ENCODE measurements around the gene LBH.

DNA sequence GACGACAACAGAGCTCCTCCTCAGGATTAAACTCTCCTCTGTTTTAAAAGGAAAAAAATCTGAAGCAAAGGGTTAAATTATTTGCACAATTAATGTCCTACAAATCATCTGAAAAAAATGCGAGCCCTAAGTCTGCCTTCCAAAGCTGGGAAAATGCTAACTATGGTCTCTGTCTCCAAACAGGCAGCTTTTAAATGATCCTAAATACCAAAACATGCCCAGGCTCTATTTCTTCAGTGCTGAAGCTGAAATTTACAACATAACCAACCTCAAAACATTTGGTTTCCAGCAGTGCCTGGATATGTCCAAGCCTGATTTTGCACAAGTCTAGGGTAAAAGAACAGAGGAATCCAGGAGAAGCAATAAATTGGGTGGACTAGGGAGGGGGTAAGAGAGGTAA is 57.2 kb downstream of the LBH start:
- no peak for TF ChIP-seq POLR2A (IDR thresholded peaks at IDR 0.05)
- TF ChIP-seq, protein P1, sequence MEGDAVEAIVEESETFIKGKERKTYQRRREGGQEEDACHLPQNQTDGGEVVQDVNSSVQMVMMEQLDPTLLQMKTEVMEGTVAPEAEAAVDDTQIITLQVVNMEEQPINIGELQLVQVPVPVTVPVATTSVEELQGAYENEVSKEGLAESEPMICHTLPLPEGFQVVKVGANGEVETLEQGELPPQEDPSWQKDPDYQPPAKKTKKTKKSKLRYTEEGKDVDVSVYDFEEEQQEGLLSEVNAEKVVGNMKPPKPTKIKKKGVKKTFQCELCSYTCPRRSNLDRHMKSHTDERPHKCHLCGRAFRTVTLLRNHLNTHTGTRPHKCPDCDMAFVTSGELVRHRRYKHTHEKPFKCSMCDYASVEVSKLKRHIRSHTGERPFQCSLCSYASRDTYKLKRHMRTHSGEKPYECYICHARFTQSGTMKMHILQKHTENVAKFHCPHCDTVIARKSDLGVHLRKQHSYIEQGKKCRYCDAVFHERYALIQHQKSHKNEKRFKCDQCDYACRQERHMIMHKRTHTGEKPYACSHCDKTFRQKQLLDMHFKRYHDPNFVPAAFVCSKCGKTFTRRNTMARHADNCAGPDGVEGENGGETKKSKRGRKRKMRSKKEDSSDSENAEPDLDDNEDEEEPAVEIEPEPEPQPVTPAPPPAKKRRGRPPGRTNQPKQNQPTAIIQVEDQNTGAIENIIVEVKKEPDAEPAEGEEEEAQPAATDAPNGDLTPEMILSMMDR (IDR thresholded peaks at IDR 0.05) = no peak
